Measurements from ENCODE around the gene HIP1R. TPM values are rescaled to one million over a fixed set of nuclear protein-coding genes. Genes with fewer than 3 reads are reported as not detected.

HIP1R gene
- total and polyA plus RNA-seq, 11 donors = 14.9 to 49.5 (median 19.6) TPM

DNA sequence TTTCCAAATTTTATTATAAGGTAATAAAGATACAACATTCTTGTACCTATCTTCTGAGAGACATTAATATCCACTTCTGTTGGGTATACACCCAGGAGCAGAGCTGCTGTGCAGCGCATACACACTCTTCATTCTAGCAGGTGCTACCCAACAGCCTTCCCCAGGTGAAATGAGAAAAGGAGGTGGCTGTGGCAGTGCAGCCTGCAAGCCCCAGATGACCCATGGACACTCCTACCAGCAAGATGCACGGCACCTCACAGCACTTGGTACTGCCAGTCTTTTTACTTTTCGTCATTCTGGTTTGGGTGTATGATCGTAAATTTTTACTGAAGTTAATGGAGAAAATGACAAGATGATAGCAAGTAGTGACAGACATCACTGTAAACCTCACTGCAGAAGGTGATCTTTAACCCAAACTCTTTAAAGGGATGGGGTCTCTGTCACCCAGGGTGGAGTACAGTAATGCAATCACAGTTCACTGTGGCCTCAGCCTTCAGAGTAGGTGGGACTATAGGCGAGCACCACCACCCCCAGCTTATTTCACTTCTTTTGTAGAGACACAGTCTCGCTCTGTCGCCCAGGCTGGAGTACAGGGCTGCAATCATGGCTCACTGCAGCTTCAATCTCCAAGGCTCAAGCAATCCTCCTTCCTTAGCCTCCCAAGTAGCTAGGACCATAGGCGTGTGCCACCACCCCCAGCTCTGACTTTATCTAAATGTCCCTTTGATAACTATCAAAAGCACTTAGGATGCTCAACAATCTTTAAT is 34.1 kb downstream of the HIP1R start:
- TF ChIP-seq, protein P1, sequence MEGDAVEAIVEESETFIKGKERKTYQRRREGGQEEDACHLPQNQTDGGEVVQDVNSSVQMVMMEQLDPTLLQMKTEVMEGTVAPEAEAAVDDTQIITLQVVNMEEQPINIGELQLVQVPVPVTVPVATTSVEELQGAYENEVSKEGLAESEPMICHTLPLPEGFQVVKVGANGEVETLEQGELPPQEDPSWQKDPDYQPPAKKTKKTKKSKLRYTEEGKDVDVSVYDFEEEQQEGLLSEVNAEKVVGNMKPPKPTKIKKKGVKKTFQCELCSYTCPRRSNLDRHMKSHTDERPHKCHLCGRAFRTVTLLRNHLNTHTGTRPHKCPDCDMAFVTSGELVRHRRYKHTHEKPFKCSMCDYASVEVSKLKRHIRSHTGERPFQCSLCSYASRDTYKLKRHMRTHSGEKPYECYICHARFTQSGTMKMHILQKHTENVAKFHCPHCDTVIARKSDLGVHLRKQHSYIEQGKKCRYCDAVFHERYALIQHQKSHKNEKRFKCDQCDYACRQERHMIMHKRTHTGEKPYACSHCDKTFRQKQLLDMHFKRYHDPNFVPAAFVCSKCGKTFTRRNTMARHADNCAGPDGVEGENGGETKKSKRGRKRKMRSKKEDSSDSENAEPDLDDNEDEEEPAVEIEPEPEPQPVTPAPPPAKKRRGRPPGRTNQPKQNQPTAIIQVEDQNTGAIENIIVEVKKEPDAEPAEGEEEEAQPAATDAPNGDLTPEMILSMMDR (IDR thresholded peaks at IDR 0.05) = no peak
- no peak for TF ChIP-seq POLR2A (IDR thresholded peaks at IDR 0.05)
- Histone ChIP-seq H3K27ac (peak overlapping the region in 2 of 12 donors; percentile 78 to 85), H3K4me3 (no peak overlapping the region), H3K9me3 (no peaks in the 10 kb centered on the region), H3K27me3 (no peaks in the 10 kb centered on the region), H3K4me1 (peaks cover 20 to 97% (median 85%) of the 10 kb centered on the region in 12 donors), H3K36me3 (peaks cover 0 to 64% (median 49%) of the 10 kb centered on the region in 9 donors)
- DNase-seq = peak in 1 of 5 donors; percentile 9
- no peak for ATAC-seq
- intact Hi-C loops (cut with DNase I) = loop anchor here in 3 of 10 donors (10.0 kb wide), 2 partner anchors 75 to 365 kb away; partner anchors contain the start of genes MPHOSPH9 (in 2 of the 3) and MTRFR (in 2 of the 3)
- WGBS, 4 donors = 89 to 97% (median 95%) methylated on average over 8 of the region's 8 CpGs

DNA sequence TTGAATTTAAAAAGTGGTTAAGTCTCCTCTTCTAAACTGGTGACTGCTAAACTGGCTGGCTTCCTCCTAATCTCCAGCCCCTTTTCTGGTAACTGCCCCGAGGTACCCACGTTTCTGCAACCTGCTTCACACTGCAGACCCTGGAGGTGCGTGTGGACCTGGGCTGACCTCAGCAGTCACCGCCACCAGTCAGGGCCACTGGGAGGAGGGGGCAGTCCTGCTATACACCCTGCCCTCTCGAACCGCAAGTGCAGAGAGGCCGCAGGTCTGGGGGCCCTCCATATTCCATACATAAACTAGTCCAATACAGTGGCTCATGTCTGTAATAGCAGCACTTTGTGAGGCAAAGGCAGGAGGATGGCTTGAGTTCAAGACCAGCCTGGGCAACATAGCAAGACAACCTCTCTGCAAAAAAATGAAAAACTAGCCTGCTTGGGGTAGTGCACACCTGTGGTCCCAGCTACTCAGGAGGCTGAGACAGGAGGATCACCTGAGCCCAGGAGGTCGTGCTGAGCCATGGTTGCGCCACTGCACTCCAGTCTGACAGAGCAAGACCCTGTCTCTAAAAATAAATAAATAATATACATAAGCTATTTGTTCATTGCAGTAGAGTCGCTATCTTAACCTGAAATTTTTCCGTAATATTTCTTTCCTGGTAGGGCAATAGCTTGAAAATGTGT is 35.0 kb downstream of the HIP1R start:
- Histone ChIP-seq H3K27ac (peak overlapping the region in 11 of 12 donors; percentile 83 to 93 (median 87)), H3K27me3 (no peaks in the 10 kb centered on the region), H3K4me3 (peak overlapping the region in 8 of 12 donors; percentile 47 to 60 (median 54)), H3K9me3 (no peaks in the 10 kb centered on the region), H3K36me3 (peaks cover 0 to 55% (median 43%) of the 10 kb centered on the region in 9 donors), H3K4me1 (peaks cover 20 to 98% (median 84%) of the 10 kb centered on the region in 12 donors)
- no peak for TF ChIP-seq POLR2A (IDR thresholded peaks at IDR 0.05)
- TF ChIP-seq, protein P1 (IDR thresholded peaks at IDR 0.05) = no peak
- DNase-seq (peak in 2 of 5 donors; percentile 16 to 30), ATAC-seq (no peak)
- 79 to 86% (median 80%) methylated on average over 11 of the region's 11 CpGs for WGBS, 4 donors
- intact Hi-C loops (cut with DNase I) = no loop called here

DNA sequence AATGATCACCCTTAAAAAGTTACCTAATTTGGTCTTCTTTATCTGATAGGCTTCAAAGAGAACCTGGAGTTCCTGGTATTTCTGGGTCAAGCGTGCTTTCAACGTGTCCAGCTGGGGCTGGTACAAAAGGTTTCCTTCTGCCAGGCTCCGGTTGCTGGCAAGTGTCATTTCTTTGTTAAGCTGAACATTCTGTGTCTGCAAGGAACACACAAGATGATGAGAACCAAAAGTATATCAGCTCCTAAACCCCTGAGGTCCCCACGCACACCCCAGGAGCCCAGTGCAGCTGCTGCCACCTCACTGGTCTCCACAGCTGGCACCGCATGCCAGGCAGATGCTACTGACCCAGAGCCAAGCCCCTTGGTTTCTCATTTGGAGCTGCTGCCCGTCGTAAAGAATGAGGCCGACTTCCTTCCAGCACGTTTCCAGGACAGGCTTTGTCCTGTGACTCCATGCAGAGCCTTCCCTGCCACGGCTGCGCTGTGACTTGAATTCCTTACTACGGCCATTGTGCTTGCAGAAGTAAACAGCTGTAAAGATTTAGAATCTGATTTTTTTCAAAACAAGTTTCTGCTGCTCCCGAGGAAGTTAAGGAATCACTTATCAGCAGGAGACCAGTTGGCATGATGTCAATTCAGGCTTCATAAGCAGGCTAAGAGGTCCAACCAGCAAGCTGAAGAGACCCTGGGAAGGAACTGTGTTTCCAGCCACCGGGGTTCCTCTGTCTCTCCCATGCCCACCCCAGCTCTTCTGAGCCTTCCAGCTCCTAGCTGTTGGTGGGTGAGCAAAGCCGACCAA is 35.8 kb downstream of the HIP1R start:
- H3K27ac ChIP-seq = peak overlapping the region; percentile 83 to 93 (median 87)
- peaks cover 21 to 99% (median 85%) of the 10 kb centered on the region in 12 donors for H3K4me1 ChIP-seq
- peaks cover 0 to 47% (median 41%) of the 10 kb centered on the region in 9 donors for H3K36me3 ChIP-seq
- DNase-seq = peak in 2 of 5 donors; percentile 58 to 62
- intact Hi-C loops (cut with DNase I) = no loop called here
- ATAC-seq = peak in 1 of 4 donors; percentile 18
- H3K4me3 ChIP-seq = peak overlapping the region in 11 of 12 donors; percentile 16 to 60 (median 50)
- H3K27me3 ChIP-seq = no peaks in the 10 kb centered on the region
- 10 to 21% (median 16%) methylated on average over 12 to 15 of the region's 15 CpGs for WGBS, 4 donors
- TF ChIP-seq POLR2A (IDR thresholded peaks at IDR 0.05) = no peak
- TF ChIP-seq, protein P1 (IDR thresholded peaks at IDR 0.05) = no peak
- no peaks in the 10 kb centered on the region for H3K9me3 ChIP-seq

Measured in heart left ventricle (tissue), 16 donors.